GM10847 (cell line): ENCODE measurements around the gene CD2.

Source experiments
- POLR2A ChIP-seq: IDR thresholded peaks from 2 replicates; pipeline ENCODE4 v1.6.1; 2011; ENCODE audit not compliant: insufficient read length; ENCODE audit errors: extremely low read depth

CD2 gene

GRCh38 chr1:116811321-116811720, 57.1 kb downstream of the CD2 start:
- no peak for TF ChIP-seq POLR2A

DNA sequence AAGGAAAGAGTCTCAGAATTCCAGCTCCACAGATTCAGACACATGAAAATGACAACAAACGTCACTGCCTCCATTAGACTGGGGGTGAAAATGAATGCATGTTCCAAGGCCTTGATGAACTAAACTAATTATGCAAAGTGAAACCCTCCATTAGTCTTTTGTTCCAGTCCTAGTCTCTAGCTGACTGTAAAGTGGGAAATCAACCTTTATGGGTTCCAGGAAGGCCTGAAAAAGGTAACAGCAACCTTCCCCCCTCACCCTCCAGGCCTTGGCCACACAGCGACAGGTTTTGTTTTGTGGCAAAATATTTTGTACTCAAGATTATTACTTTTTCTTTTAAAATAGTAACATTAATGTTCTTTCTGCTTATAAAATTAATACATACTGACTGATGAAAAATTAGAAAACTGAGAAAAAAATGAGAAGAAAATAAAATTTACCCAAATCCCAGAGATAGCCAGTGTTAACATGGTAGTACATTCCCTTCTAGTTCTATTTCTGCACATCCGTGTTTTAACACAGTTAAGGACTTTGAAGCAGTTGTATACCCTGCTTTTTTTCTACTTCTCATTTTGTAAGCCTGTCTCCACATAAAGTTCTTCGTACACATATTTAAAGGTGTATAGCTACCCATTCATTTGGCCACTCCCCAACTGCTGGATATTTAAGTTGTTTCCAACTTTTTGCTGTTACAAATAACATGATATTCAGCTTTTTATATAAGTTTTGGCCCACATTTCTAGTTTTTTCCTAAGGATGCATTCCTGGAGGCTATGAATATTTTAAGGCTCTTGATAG, 60.9 kb downstream of the CD2 start:
- no peak for TF ChIP-seq POLR2A

- no peak for TF ChIP-seq POLR2A
Measured at GRCh38 chr1:116817582-116818064, 63.4 kb downstream of the CD2 start.
